ENCODE data around the gene IMMP2L.

GRCh38 chr7:111082351-111082750, 479.9 kb downstream of the IMMP2L start:
- TF ChIP-seq FOXK2 (IDR thresholded peaks at IDR 0.05), result no peak
- TF ChIP-seq SUZ12 (IDR thresholded peaks at IDR 0.05), result no peak
- no peak for TF ChIP-seq SP1 (IDR thresholded peaks at IDR 0.05)
- no peak for TF ChIP-seq LEF1 (IDR thresholded peaks at IDR 0.05; ENCODE audit: borderline replicate concordance)
- TF ChIP-seq NFRKB (IDR thresholded peaks at IDR 0.05), result no peak
- TF ChIP-seq BHLHE40 (IDR thresholded peaks at IDR 0.05; ENCODE audit: borderline replicate concordance), result no peak
- no peak for TF ChIP-seq FOXA1 (IDR thresholded peaks at IDR 0.05)
- TF ChIP-seq PKNOX1 (IDR thresholded peaks at IDR 0.05), result no peak
- no peak for TF ChIP-seq ARNT (IDR thresholded peaks at IDR 0.05)
